ENCODE results near the gene DSE.

DSE gene

GRCh38 chr6:116450185-116450710 is 79.5 kb downstream of the DSE start:
- no peak for DNase-seq

GRCh38 chr6:116450769-116451740 is 80.3 kb downstream of the DSE start:
- DNase-seq: no peak

DNA sequence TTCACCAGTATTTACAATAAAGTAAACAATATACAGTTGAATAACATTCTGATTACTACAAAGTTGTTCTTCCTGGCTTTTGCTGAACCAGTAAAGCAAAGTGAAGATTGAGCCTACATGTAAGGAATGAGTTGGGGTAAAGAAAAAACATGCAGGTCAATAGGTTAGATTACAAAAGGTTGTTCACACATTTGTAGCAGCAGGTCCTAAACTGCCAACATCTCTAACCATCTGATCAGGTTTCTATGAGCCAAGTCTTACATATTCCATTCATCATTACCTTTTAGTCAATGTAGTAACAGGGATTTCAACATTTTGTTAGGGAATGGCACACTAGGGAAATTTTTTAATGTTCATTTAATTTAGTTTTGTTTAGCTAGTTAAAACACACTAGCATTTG is 81.2 kb downstream of the DSE start:
- DNase-seq: no peak

DNA sequence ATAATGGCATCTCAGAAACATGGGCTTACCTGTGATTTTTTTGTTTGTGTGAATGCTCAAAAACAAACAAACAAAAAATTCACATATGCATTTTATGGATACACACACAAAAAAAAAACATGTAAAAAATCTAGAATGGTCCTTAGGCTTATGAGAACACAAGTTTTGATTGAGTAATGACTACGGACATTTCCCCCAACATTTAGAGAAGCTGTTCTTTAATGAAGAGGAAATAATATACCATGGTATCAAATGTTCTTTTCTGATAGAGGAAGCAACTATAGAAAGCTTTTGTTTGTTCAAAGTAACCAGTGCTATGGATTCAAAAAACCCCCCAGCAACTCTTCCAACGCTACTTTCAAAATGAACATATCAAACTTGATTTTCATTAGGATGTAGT is 81.8 kb downstream of the DSE start:
- no peak for DNase-seq

DNA sequence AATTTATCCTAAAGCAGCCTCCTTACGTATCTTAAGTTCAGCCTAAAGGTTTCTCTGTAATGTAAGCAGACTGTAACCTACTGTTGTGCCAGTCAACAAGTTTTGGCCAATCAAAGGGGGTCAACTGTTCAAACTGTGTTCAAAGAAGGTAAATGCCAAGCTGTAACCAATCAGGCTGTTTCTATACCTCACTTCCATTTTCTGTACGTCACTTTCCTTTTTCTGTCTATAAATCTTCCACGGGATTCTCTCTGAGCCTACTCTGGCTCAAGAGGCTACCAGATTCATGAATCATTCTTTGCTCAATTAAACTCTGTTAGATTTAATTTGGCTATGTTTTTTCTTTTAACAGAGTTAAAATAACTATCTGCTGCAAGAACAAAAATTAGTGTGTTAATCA is 85.4 kb downstream of the DSE start:
- no peak for DNase-seq

DNA sequence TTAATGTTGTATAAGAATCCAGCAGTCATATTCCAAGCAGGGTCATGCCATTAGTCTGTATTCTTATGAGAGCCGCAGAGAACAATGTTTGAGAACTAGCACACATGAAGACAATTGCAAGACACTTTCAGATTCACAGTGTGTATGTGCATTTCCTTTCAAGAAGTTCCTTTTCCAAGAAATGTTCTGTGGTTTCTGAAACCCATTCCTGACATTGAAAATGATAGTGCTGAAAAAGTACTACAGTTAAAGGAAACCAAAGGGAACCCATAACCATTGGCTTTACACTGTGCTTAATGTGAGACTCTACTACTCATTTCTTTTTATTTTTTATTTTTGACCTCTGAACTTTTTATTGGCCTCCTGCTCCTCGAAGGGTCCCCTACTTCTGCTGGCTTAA is 86.2 kb downstream of the DSE start:
- DNase-seq: no peak

GRCh38 chr6:116458264-116458663 is 87.5 kb downstream of the DSE start:
- no peak for DNase-seq

- no peak for DNase-seq
These were observed 89.2 kb downstream of the DSE start for GRCh38 chr6:116459927-116460326.

GRCh38 chr6:116461331-116461931 is 90.7 kb downstream of the DSE start, which contains the start of gene CALHM6:
CALHM6 (plus strand) TSS chr6:116461375; CDS start chr6:116461930, 555 bp downstream.
- DNase-seq: no peak

- DNase-seq: peak; percentile 67
These were observed 91.5 kb downstream of the DSE start for GRCh38 chr6:116461932-116462885.

- no peak for DNase-seq
These were observed 92.6 kb downstream of the DSE start for GRCh38 chr6:116463301-116463700.

DNA sequence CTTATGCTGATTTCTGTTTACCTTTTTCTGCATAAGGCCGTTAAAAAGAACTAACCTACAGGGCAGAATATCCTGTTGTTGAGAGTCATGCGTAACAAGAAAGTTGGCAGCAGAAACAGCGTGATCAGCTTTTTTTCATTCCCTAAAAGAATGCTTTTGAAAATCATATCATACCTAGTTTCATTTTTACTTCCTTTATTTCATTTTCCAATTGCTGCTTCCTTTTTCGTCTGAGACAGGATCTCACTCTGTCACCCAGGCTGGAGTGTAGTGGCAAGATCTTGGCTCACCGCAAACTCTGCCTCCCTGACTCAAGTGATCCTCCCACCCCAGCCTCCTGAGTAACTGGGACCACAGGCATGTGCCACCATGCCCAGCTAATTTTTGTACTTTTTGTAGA is 94.5 kb downstream of the DSE start:
- no peak for DNase-seq

DNA sequence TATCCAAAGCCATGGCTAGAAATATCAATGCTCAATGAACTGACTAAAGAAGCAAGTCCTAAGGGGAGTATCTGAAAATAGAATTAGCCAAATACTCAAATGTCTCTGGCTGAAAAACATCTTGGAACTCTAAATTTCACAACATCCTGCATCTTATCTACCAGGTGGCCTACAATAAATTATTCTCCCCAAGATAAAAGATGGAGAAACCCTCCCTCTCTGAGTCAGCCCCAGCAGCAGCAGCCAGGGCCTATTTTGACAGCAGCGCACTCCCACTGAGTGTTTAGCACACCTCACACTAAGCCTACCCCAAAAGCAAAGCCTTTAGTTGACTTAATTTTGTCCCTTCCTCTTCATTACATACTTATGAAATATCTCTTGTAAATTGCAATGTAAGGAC is 96.3 kb downstream of the DSE start:
- DNase-seq: no peak

GRCh38 chr6:116467514-116467913 is 96.8 kb downstream of the DSE start:
- DNase-seq: no peak

GRCh38 chr6:116468293-116468692 is 97.5 kb downstream of the DSE start:
- no peak for DNase-seq

GRCh38 chr6:116471531-116471930 is 100.8 kb downstream of the DSE start:
- DNase-seq: no peak

DNA sequence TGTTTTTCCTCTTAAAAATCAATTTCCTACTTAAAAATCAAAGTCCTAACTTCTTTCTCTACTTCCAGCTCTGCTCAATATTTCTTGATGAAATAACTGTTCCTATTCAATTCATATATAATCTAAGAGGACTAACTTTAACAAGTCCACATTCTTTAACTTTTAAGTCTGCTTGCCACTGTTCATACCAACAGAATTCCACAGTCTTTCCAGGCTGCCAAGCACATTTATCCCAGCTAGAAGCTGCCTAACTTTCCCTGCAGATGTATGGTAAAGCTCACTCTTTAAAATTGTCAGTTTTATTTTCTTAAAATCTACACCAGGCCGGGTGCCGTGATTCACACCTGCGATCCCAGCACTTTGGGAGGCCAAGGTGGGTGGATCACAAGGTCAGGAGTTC is 102.0 kb downstream of the DSE start:
- no peak for DNase-seq

GRCh38 chr6:116475141-116475540 is 104.4 kb downstream of the DSE start:
- peak; percentile 19 for DNase-seq

- no peak for DNase-seq
These were observed 105.4 kb downstream of the DSE start for GRCh38 chr6:116476002-116476678.

- no peak for DNase-seq
These were observed 112.0 kb downstream of the DSE start for GRCh38 chr6:116482780-116483179.

DNA sequence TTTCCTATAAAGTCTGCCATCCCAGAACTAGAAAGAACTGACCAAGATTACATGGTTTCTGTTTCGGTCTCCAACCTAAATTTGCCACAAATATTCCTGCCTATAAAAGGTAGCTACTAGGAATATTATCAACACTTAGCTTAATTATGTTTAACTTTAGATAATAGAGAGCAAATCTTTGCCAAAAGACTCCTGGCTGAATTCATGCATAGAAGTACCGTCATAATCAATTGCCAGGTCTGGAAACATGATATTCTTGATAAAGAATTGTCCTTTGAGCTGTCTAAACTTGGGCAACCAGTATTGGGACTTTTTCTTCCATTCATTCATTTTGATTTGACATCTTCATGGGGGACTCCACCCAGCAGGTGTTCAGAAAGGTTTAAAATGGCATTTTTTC is 112.9 kb downstream of the DSE start:
- DNase-seq: no peak

GRCh38 chr6:116485559-116486184 is 114.9 kb downstream of the DSE start:
- DNase-seq: no peak
